HG03342 (cell line): Measurements from ENCODE around the gene GOLGA7B.

ENCODE experiments used
- ATAC-seq: cut with Tn5 transposase; IDR thresholded peaks from one replicate; pipeline ENCODE4 v1.9.1; 2021; ENCODE audit warnings: mild to moderate bottlenecking, moderate library complexity; ENCODE audit not compliant: unreplicated experiment

GOLGA7B gene

GRCh38 chr10:97915346-97916131 is 65.9 kb downstream of the GOLGA7B start:
- ATAC-seq, result no peak

- ATAC-seq, result no peak
Observed at GRCh38 chr10:97916586-97916985, 66.9 kb downstream of the GOLGA7B start.

DNA sequence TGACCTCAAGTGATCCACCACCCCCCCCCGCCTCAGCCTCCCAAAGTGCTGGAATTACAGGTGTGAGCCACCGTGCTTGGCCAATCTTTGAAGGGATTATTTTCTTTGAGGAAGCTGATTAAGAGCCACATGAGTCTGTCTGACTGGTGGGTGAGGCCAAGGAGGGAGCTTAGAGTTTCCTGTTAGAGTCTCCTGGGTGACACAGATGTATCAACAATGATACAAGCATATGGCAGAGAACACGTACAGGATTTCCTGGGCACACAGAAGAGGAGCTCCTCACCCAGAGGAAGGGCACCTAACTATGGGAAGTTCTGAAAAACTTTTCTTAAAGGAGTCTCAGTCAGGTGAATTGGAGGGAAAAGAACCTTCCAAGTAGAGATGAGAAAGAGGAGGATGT is 69.4 kb downstream of the GOLGA7B start:
- ATAC-seq, result no peak

- no peak for ATAC-seq
Observed at GRCh38 chr10:97920865-97921264, 71.2 kb downstream of the GOLGA7B start.
